ENCODE measurements around the gene CALML3. TPM values are rescaled to one million over a fixed set of nuclear protein-coding genes. Genes with fewer than 3 reads are reported as not detected.

Gene CALML3
- total RNA-seq, 1 donor from 2014 or later = not detected

- peaks cover 11% of the 10 kb centered on the region for H3K4me1 Mint-ChIP-seq (ENCODE audit: low read depth, unreplicated experiment)
- DNase-seq = no peak
- H3K27ac Mint-ChIP-seq (ENCODE audit: unreplicated experiment) = peak overlapping the region; percentile 33
- peaks cover 1% of the 10 kb centered on the region for H3K27me3 Mint-ChIP-seq (ENCODE audit: unreplicated experiment)
- TF ChIP-seq, protein P1, sequence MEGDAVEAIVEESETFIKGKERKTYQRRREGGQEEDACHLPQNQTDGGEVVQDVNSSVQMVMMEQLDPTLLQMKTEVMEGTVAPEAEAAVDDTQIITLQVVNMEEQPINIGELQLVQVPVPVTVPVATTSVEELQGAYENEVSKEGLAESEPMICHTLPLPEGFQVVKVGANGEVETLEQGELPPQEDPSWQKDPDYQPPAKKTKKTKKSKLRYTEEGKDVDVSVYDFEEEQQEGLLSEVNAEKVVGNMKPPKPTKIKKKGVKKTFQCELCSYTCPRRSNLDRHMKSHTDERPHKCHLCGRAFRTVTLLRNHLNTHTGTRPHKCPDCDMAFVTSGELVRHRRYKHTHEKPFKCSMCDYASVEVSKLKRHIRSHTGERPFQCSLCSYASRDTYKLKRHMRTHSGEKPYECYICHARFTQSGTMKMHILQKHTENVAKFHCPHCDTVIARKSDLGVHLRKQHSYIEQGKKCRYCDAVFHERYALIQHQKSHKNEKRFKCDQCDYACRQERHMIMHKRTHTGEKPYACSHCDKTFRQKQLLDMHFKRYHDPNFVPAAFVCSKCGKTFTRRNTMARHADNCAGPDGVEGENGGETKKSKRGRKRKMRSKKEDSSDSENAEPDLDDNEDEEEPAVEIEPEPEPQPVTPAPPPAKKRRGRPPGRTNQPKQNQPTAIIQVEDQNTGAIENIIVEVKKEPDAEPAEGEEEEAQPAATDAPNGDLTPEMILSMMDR (IDR thresholded peaks at IDR 0.05; ENCODE audit: partially characterized antibody, unreplicated experiment) = no peak
- peaks cover 7% of the 10 kb centered on the region for H3K36me3 Mint-ChIP-seq (ENCODE audit: unreplicated experiment)
- H3K4me3 Mint-ChIP-seq (ENCODE audit: unreplicated experiment) = no peak overlapping the region
- peaks cover 1% of the 10 kb centered on the region for H3K9me3 Mint-ChIP-seq (ENCODE audit: unreplicated experiment)
These were observed 22.3 kb downstream of the CALML3 start for GRCh38 chr10:5546891-5547680.

- no peak overlapping the region for H3K4me3 Mint-ChIP-seq (ENCODE audit: unreplicated experiment)
These were observed 22.8 kb downstream of the CALML3 start for GRCh38 chr10:5547681-5547930.

DNA sequence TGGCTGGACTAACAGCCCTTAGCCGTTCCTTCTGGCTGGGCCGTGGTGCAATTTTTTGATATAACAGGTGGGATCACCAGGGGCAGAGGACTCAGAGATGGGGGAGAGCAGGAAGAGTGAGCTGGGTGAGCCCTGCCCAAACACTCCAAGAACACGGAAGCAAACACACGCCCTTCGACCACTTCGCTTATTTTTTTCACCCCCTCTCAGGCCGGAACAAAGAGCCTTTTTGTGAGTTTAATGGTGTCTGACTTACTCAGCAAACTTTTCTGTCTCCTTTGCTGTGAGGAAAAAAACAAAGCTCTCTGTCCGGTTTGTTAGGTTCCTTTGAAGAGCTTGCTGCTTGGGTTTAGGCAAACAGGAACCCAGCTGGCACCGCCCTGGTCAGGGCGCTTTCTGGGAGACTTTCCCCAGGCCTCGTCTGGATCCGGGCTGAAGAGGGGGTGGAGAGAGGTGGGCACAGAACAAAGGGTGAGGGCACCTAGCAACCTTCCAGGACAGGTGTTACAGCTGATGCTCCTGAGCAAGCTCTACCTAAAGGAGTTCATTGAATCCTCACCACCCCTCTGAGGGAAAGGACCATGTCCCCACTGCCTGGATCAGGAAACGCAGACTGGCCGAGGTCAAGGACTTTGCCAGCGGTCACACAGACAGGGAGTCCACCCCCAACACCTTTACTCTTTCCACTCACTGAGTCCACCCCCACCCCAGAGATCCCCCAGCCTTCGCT is 23.3 kb downstream of the CALML3 start:
- Mint-ChIP-seq H3K4me3 (ENCODE audit: unreplicated experiment) (no peak overlapping the region), H3K36me3 (ENCODE audit: unreplicated experiment) (peaks cover 4% of the 10 kb centered on the region), H3K27ac (ENCODE audit: unreplicated experiment) (no peak overlapping the region), H3K27me3 (ENCODE audit: unreplicated experiment) (peaks cover 7% of the 10 kb centered on the region), H3K4me1 (ENCODE audit: low read depth, unreplicated experiment) (peaks cover 11% of the 10 kb centered on the region), H3K9me3 (ENCODE audit: unreplicated experiment) (peaks cover 1% of the 10 kb centered on the region)
- TF ChIP-seq, protein P1 (IDR thresholded peaks at IDR 0.05; ENCODE audit: partially characterized antibody, unreplicated experiment) = no peak
- no peak for DNase-seq

More at GRCh38 chr10:5547681-5547930, 22.8 kb downstream of the CALML3 start:
- peaks cover 5% of the 10 kb centered on the region for H3K27me3 Mint-ChIP-seq (ENCODE audit: unreplicated experiment)
- H3K27ac Mint-ChIP-seq (ENCODE audit: unreplicated experiment) = no peak overlapping the region
- peaks cover 11% of the 10 kb centered on the region for H3K4me1 Mint-ChIP-seq (ENCODE audit: low read depth, unreplicated experiment)
- no peak for DNase-seq
- peaks cover 4% of the 10 kb centered on the region for H3K36me3 Mint-ChIP-seq (ENCODE audit: unreplicated experiment)
- H3K9me3 Mint-ChIP-seq (ENCODE audit: unreplicated experiment) = peaks cover 1% of the 10 kb centered on the region
- TF ChIP-seq, protein P1 (IDR thresholded peaks at IDR 0.05; ENCODE audit: partially characterized antibody, unreplicated experiment) = no peak

- peaks cover 11% of the 10 kb centered on the region for H3K4me1 Mint-ChIP-seq (ENCODE audit: low read depth, unreplicated experiment)
- TF ChIP-seq, protein P1 (IDR thresholded peaks at IDR 0.05; ENCODE audit: partially characterized antibody, unreplicated experiment) = no peak
- H3K9me3 Mint-ChIP-seq (ENCODE audit: unreplicated experiment) = no peaks in the 10 kb centered on the region
- no peak overlapping the region for H3K27ac Mint-ChIP-seq (ENCODE audit: unreplicated experiment)
- H3K36me3 Mint-ChIP-seq (ENCODE audit: unreplicated experiment) = no peaks in the 10 kb centered on the region
- DNase-seq = peak; percentile 6
- H3K4me3 Mint-ChIP-seq (ENCODE audit: unreplicated experiment) = no peak overlapping the region
- peaks cover 7% of the 10 kb centered on the region for H3K27me3 Mint-ChIP-seq (ENCODE audit: unreplicated experiment)
These were observed 24.9 kb downstream of the CALML3 start for GRCh38 chr10:5549462-5550249.

Measured in glutamatergic neuron (in vitro differentiated cells).